IPS-20b (cell line): ENCODE data around the gene TDRD7.

Experiments used
- H3K27ac ChIP-seq: one replicate; pipeline ENCODE4 v1.5.1; 2013; ENCODE audit warnings: low read length
- H3K27me3 ChIP-seq: 2 replicates; pipeline ENCODE4 v1.6.1; 2013; ENCODE audit warnings: mild to moderate bottlenecking, low read length, inconsistent platforms; ENCODE audit not compliant: insufficient read depth
- H3K36me3 ChIP-seq: 2 replicates; pipeline ENCODE4 v1.6.1; 2013; ENCODE audit warnings: low read depth, mild to moderate bottlenecking, inconsistent platforms, low read length, moderate library complexity; ENCODE audit not compliant: insufficient read depth
- H3K4me1 ChIP-seq: 2 replicates; pipeline ENCODE4 v1.6.1; 2013; ENCODE audit warnings: mild to moderate bottlenecking, control low read depth, inconsistent platforms, low read length, moderate library complexity; ENCODE audit not compliant: insufficient read depth
- H3K4me3 ChIP-seq: 2 replicates; pipeline ENCODE4 v1.5.1; 2013; ENCODE audit warnings: mild to moderate bottlenecking, low read length, inconsistent platforms
- H3K9ac ChIP-seq: 2 replicates; pipeline ENCODE4 v1.6.1; 2013; ENCODE audit warnings: low read depth, mild to moderate bottlenecking, inconsistent platforms, low read length, moderate library complexity
- H3K9me3 ChIP-seq: 2 replicates; pipeline ENCODE4 v1.6.1; 2013; ENCODE audit warnings: mild to moderate bottlenecking, low read depth, low read length, inconsistent platforms; ENCODE audit not compliant: insufficient read depth

Gene TDRD7

DNA sequence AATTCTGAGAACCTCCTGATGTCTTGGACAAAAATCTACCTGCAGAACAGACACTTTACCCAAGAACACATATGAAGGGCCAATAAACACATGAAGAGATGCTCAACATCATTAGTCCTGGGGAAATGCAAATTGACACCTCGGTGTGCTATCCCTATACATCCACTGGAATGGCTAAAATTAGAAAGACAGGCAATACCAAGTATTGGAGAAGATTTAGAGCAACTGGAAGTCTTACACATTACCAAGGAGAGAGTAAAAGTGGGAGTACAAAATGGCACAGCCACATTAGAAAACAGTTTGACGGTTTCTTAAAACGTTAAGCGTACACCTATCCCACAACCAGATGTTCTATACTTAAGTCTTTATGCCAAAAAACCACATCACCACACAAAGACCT lies 3.3 kb upstream of the TDRD7 start:
- Histone ChIP-seq H3K27ac (no peak overlapping the region), H3K9ac (no peak overlapping the region), H3K4me1 (peaks cover 7% of the 10 kb centered on the region; the same call in 1 of the 2 replicates), H3K27me3 (peaks cover 38% of the 10 kb centered on the region), H3K36me3 (no peaks in the 10 kb centered on the region), H3K9me3 (peaks cover 11% of the 10 kb centered on the region), H3K4me3 (no peak overlapping the region)

DNA sequence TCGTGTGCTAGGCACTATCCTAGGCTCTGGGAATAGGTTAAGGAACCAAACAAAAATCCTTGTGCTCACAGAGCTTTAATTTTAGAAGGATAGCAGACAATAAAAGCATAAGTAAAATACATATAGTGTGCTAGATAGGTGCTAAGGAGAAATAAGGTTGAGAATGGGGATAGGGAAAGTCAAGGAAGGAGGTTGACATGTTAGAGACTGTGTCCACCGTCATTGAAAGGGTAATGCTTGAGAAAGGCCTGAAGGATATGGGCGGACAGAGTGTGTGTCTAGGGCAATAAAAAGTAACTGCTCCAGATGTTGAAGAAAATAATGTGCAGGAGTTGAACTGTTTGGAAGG lies 482 bp upstream of the TDRD7 start:
- no peaks in the 10 kb centered on the region for H3K36me3 ChIP-seq
- H3K27ac ChIP-seq, result no peak overlapping the region
- H3K9me3 ChIP-seq, result no peaks in the 10 kb centered on the region
- H3K4me1 ChIP-seq, result peaks cover 7% of the 10 kb centered on the region; the same call in 1 of the 2 replicates
- H3K27me3 ChIP-seq, result peaks cover 49% of the 10 kb centered on the region
- H3K4me3 ChIP-seq, result peak overlapping the region; percentile 69
- H3K9ac ChIP-seq, result no peak overlapping the region

GRCh38 chr9:97412626-97413385 lies 910 bp downstream of the TDRD7 start:
- Histone ChIP-seq H3K9ac (no peak overlapping the region), H3K27ac (no peak overlapping the region), H3K4me3 (peak overlapping the region; percentile 69), H3K27me3 (peaks cover 49% of the 10 kb centered on the region), H3K36me3 (no peaks in the 10 kb centered on the region), H3K9me3 (no peaks in the 10 kb centered on the region), H3K4me1 (no peaks in the 10 kb centered on the region)

DNA sequence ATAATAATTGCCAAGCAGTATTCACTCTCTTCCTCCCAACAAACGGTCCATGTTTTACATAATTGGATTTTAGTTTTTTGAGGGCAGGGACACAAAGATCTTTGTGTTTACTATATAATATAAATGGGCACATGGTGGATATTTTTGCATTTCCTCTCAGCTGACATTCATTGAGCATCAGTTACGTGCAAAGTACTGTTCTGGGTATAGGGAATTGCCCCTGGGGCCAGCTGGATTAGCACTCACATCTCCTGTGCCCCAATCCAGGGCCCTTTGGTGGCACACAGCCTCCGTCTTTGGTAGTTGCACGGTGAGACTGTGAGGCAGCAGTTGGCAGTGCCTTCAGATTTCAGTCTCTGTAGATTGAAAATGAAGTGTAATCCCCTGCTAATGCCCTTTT lies 1.6 kb downstream of the TDRD7 start:
- H3K4me3 ChIP-seq, result no peak overlapping the region
- H3K27me3 ChIP-seq, result peaks cover 49% of the 10 kb centered on the region

GRCh38 chr9:97415146-97415545 lies 3.2 kb downstream of the TDRD7 start:
- H3K4me1 ChIP-seq, result peaks cover 5% of the 10 kb centered on the region; the same call in 1 of the 2 replicates
- H3K9ac ChIP-seq, result no peak overlapping the region
- H3K27ac ChIP-seq, result no peak overlapping the region
- H3K9me3 ChIP-seq, result no peaks in the 10 kb centered on the region
- no peak overlapping the region for H3K4me3 ChIP-seq
- no peaks in the 10 kb centered on the region for H3K36me3 ChIP-seq
- H3K27me3 ChIP-seq, result peaks cover 40% of the 10 kb centered on the region

More for the DNA sequence above, 1.6 kb downstream of the TDRD7 start:
- no peaks in the 10 kb centered on the region for H3K4me1 ChIP-seq
- H3K9ac ChIP-seq, result no peak overlapping the region
- no peaks in the 10 kb centered on the region for H3K36me3 ChIP-seq
- H3K27ac ChIP-seq, result no peak overlapping the region
- H3K9me3 ChIP-seq, result no peaks in the 10 kb centered on the region

DNA sequence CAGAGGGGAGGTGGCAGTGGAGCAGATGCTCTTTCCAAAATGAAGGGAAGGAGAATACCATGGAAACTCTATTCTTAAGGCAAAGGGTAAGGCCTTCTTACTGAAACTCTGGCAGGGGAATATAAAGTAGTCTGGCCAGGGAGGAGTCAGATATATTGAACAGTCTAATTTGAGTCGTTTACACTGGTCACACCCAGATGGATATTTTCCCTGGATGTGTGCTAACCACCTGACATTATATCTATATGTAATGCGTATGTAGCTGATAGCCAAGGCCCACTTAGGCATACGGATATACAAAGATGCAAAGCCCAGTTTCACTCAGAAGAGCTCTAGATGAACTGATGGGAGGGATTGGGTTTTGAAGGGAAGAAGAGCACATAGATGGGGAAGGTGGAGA lies 7.0 kb downstream of the TDRD7 start:
- peaks cover 5% of the 10 kb centered on the region; the same call in 1 of the 2 replicates for H3K4me1 ChIP-seq
- no peak overlapping the region for H3K4me3 ChIP-seq
- peaks cover 8% of the 10 kb centered on the region; the same call in 1 of the 2 replicates for H3K27me3 ChIP-seq
- no peaks in the 10 kb centered on the region for H3K9me3 ChIP-seq
- no peak overlapping the region for H3K27ac ChIP-seq
- no peaks in the 10 kb centered on the region for H3K36me3 ChIP-seq
- no peak overlapping the region for H3K9ac ChIP-seq

- Histone ChIP-seq H3K4me1 (peaks cover 5% of the 10 kb centered on the region; the same call in 1 of the 2 replicates), H3K27me3 (peaks cover 3% of the 10 kb centered on the region; the same call in 1 of the 2 replicates), H3K4me3 (no peak overlapping the region), H3K27ac (no peak overlapping the region), H3K36me3 (no peaks in the 10 kb centered on the region), H3K9me3 (no peaks in the 10 kb centered on the region), H3K9ac (no peak overlapping the region)
Measured at GRCh38 chr9:97419309-97419867, 7.5 kb downstream of the TDRD7 start.

GRCh38 chr9:97425336-97425972 lies 13.6 kb downstream of the TDRD7 start:
- no peaks in the 10 kb centered on the region for H3K27me3 ChIP-seq
- no peaks in the 10 kb centered on the region for H3K36me3 ChIP-seq
- H3K27ac ChIP-seq, result no peak overlapping the region
- no peak overlapping the region for H3K9ac ChIP-seq
- H3K9me3 ChIP-seq, result no peaks in the 10 kb centered on the region
- no peaks in the 10 kb centered on the region for H3K4me1 ChIP-seq
- no peak overlapping the region for H3K4me3 ChIP-seq

- Histone ChIP-seq H3K27ac (no peak overlapping the region), H3K27me3 (no peaks in the 10 kb centered on the region), H3K9me3 (no peaks in the 10 kb centered on the region), H3K9ac (no peak overlapping the region), H3K36me3 (no peaks in the 10 kb centered on the region), H3K4me3 (no peak overlapping the region), H3K4me1 (no peaks in the 10 kb centered on the region)
Measured at GRCh38 chr9:97425973-97426336, 14.1 kb downstream of the TDRD7 start.

DNA sequence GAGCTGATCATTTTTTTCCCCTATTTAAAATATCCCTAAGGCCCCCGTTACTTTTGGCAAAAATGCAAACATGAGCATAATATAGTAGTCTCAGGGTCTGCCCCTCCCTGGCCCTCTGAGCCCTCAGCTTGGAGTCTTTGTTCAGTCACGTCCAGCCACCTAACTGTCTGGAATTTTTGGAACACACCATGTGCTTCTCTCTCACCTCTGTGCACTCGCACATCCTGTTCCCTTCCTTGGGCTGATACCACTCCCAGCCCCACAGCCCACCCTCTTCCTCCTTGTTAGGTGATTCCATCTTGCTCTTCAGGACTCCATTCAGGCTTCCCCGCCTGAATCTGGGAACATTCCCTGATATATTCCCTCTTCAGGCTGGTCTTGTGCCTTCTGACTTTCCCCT lies 16.0 kb downstream of the TDRD7 start:
- Histone ChIP-seq H3K9me3 (no peaks in the 10 kb centered on the region), H3K36me3 (no peaks in the 10 kb centered on the region), H3K4me1 (no peaks in the 10 kb centered on the region), H3K27me3 (no peaks in the 10 kb centered on the region), H3K4me3 (no peak overlapping the region), H3K9ac (no peak overlapping the region), H3K27ac (no peak overlapping the region)

GRCh38 chr9:97430316-97431043 lies 18.6 kb downstream of the TDRD7 start:
- Histone ChIP-seq H3K4me3 (no peak overlapping the region), H3K9me3 (no peaks in the 10 kb centered on the region), H3K4me1 (no peaks in the 10 kb centered on the region), H3K27ac (no peak overlapping the region), H3K9ac (no peak overlapping the region), H3K36me3 (no peaks in the 10 kb centered on the region), H3K27me3 (no peaks in the 10 kb centered on the region)
